HepG2 (cell line): Measurements from ENCODE around the gene RAD51C. TPM values are rescaled to one million over a fixed set of nuclear protein-coding genes. Genes with fewer than 3 reads are reported as not detected.

Experiments used
- ATAC-seq: fragments of 200-7000 bp; cut with Tn5 transposase; 3 replicates; pipeline ENCODE4 v1.9.1; 2020; ENCODE audit warnings: mild to moderate bottlenecking, moderate library complexity
- BruUV-seq: library from RNA; stranded (reverse); fragments of 400-500 nt; replicated peaks from 2 replicates; lab custom pipeline; 2021; lab: Mats Ljungman, UMichigan
- CTCF ChIA-PET: fragments of 300-600 bp; formaldehyde crosslinking; extraction: SDS; loops from one replicate; lab custom pipeline; 2021; ENCODE audit warnings: low total read pairs, inconsistent platforms, low intra/inter-chr PET ratio; lab: Yijun Ruan, JAX
- POLR2A ChIA-PET: fragments of 350-600 bp; sonication (Branson Sonifier 250); formaldehyde crosslinking; loops from one replicate; lab custom pipeline; 2020; ENCODE audit warnings: antibody characterized with exemption, inconsistent platforms; lab: Yijun Ruan, JAX
- DNase-seq: peaks from one replicate; pipeline ENCODE4 v3.0.0-alpha.2; 2015; ENCODE audit warnings: low spot score
- FAIRE-seq: peaks from 3 replicates; lab custom pipeline; 2011; peaks lifted over from hg19 to GRCh38; lab: Jason Lieb, UNC
- H2AFZ ChIP-seq: one replicate; pipeline ENCODE4 v1.6.1; 2011; ENCODE audit warnings: low read length, inconsistent platforms
- H3K27ac ChIP-seq: fragments of 300-600 bp; 3 replicates; pipeline ENCODE4 v1.8.0; 2011; ENCODE audit warnings: mixed run types, mild to moderate bottlenecking, mixed read lengths, low read length, inconsistent platforms; ENCODE audit not compliant: insufficient read depth; ENCODE audit errors: extremely low read length
- H3K27me3 ChIP-seq, 2 experiments: fragments of 200-600 bp in 1 of 2; 2 replicates in 1 of 2; 3 replicates in 1 of 2; pipeline versions ENCODE4 v1.6.0 to v1.8.0; 2011; ENCODE audit warnings: low read length in 2 of 2, mild to moderate bottlenecking in 2 of 2, moderate library complexity in 2 of 2, inconsistent platforms in 1 of 2; ENCODE audit not compliant: insufficient read depth in 2 of 2, control insufficient read depth in 1 of 2
- H3K36me3 ChIP-seq, 2 experiments: fragments of 200-600 bp in 1 of 2; replicated peaks in 1 of 2; 2 replicates in 1 of 2; 3 replicates in 1 of 2; pipeline versions ENCODE4 v1.5.1 to v1.8.0; 2011; ENCODE audit warnings: low read length in 2 of 2, inconsistent platforms in 1 of 2; ENCODE audit not compliant: insufficient read depth in 2 of 2, control insufficient read depth in 1 of 2
- H3K4me1 ChIP-seq: 2 replicates; pipeline ENCODE4 v1.5.1; 2012; ENCODE audit warnings: low read length, inconsistent platforms; ENCODE audit not compliant: insufficient read depth
- H3K4me2 ChIP-seq: 2 replicates; pipeline ENCODE4 v1.6.0; 2011; ENCODE audit warnings: low read depth, low read length, inconsistent platforms
- H3K4me3 ChIP-seq, 3 experiments: fragments of 200-600 bp in 1 of 3; sonication (generic), shearing (Covaris generic) in 1 of 3; replicated peaks in 1 of 3; 2 replicates each; pipeline ENCODE4 v1.5.1; 2011 to 2016; ENCODE audit warnings: low read length in 3 of 3, inconsistent platforms in 2 of 3, low read depth in 2 of 3, mild to moderate bottlenecking in 2 of 3, control low read depth in 1 of 3, mixed read lengths in 1 of 3; ENCODE audit not compliant: insufficient read depth in 1 of 3
- H3K79me2 ChIP-seq: one replicate; pipeline ENCODE4 v1.6.1; 2011; ENCODE audit warnings: low read length, inconsistent platforms; ENCODE audit not compliant: insufficient read depth
- H3K9ac ChIP-seq: 2 replicates; pipeline ENCODE4 v1.6.0; 2011; ENCODE audit warnings: mild to moderate bottlenecking, low read depth, low read length, inconsistent platforms; ENCODE audit not compliant: insufficient read depth
- H3K9me3 ChIP-seq: 2 replicates; pipeline ENCODE4 v1.5.1; 2012; ENCODE audit warnings: mild to moderate bottlenecking, low read length
- H4K20me1 ChIP-seq: 2 replicates; pipeline ENCODE4 v1.6.0; 2011; ENCODE audit warnings: inconsistent platforms, mild to moderate bottlenecking, low read length, moderate library complexity; ENCODE audit not compliant: insufficient read depth
- BORCS8-MEF2B ChIP-seq: sonication (generic); formaldehyde crosslinking; IDR thresholded peaks from 2 replicates; pipeline ENCODE4 v1.8.0; 2022; ENCODE audit warnings: mild to moderate bottlenecking, missing genetic modification reagents
- HNF1A ChIP-seq, 2 experiments: sonication (generic) in 1 of 2; formaldehyde crosslinking in 1 of 2; IDR thresholded peaks; 2 replicates each; pipeline versions ENCODE4 v1.4.0 to v1.6.1; 2016 to 2020; ENCODE audit warnings: borderline replicate concordance in 1 of 2, low read depth in 1 of 2, mild to moderate bottlenecking in 1 of 2, missing genetic modification reagents in 1 of 2
- HNRNPL ChIP-seq: fragments of 200-400 bp; formaldehyde crosslinking; IDR thresholded peaks from 2 replicates; pipeline ENCODE4 v1.6.1; 2017; ENCODE audit warnings: mild to moderate bottlenecking, low read depth, low read length
- MEIS2 ChIP-seq: sonication (generic); formaldehyde crosslinking; IDR thresholded peaks from 2 replicates; pipeline ENCODE4 v1.9.0; 2021; ENCODE audit warnings: mild to moderate bottlenecking, missing genetic modification reagents
- MIER2 ChIP-seq: IDR thresholded peaks from 2 replicates; pipeline ENCODE4 v1.6.1; 2016; ENCODE audit warnings: missing biosample characterization, missing genetic modification reagents
- MTA3 ChIP-seq: sonication (generic); formaldehyde crosslinking; IDR thresholded peaks from 2 replicates; pipeline ENCODE4 v1.4.0; 2020; ENCODE audit warnings: missing genetic modification reagents
- NR2F1 ChIP-seq, 2 experiments: fragments of 450-650 bp in 1 of 2; formaldehyde crosslinking in 1 of 2; IDR thresholded peaks; 2 replicates each; pipeline versions ENCODE4 v1.5.0 to v1.6.1; 2016 to 2020; ENCODE audit warnings: mild to moderate bottlenecking in 1 of 2, missing compliant biosample characterization in 1 of 2, missing genetic modification reagents in 1 of 2, moderate library complexity in 1 of 2
- PTBP1 ChIP-seq: fragments of 200-400 bp; formaldehyde crosslinking; IDR thresholded peaks from 2 replicates; pipeline ENCODE4 v1.6.1; 2018; ENCODE audit warnings: low read length, low read depth; ENCODE audit not compliant: poor library complexity, severe bottlenecking
- REST ChIP-seq, 2 experiments: IDR thresholded peaks; 2 replicates each; pipeline ENCODE4 v1.6.1; 2011 to 2012; ENCODE audit warnings: low read length in 2 of 2, borderline replicate concordance in 1 of 2, low read depth in 1 of 2, mild to moderate bottlenecking in 1 of 2, moderate library complexity in 1 of 2
- RFX1 ChIP-seq: fragments of 450-650 bp; IDR thresholded peaks from 2 replicates; pipeline ENCODE4 v1.6.1; 2017
- SRSF4 ChIP-seq: fragments of 200-400 bp; formaldehyde crosslinking; IDR thresholded peaks from one replicate; pipeline ENCODE4 v1.6.1; 2018; ENCODE audit warnings: mild to moderate bottlenecking, low read depth, low read length, moderate library complexity; ENCODE audit not compliant: poor library complexity, severe bottlenecking
- TGIF2 ChIP-seq: IDR thresholded peaks from 2 replicates; pipeline ENCODE4 v1.6.1; 2016; ENCODE audit warnings: control low read depth, missing compliant biosample characterization
- ZBTB20 ChIP-seq: sonication (generic); formaldehyde crosslinking; IDR thresholded peaks from 2 replicates; pipeline ENCODE4 v1.8.1; 2023; ENCODE audit warnings: missing genetic modification reagents, low read depth, mild to moderate bottlenecking, borderline replicate concordance
- ZNF75D ChIP-seq: sonication (generic); formaldehyde crosslinking; IDR thresholded peaks from 2 replicates; pipeline ENCODE4 v1.8.1; 2023; ENCODE audit warnings: missing genetic modification reagents, mild to moderate bottlenecking, borderline replicate concordance
- ZSCAN22 ChIP-seq: sonication (generic); formaldehyde crosslinking; IDR thresholded peaks from 2 replicates; pipeline ENCODE4 v1.4.0; 2020; ENCODE audit warnings: mild to moderate bottlenecking, missing genetic modification reagents
- ZSCAN30 ChIP-seq: sonication (generic); formaldehyde crosslinking; IDR thresholded peaks from 2 replicates; pipeline ENCODE4 v1.5.0; 2020; ENCODE audit warnings: mild to moderate bottlenecking, missing genetic modification reagents
- WGBS: methylation state at CpG from one replicate; pipeline ENCODE4 v1.1.6; 2017; ENCODE audit warnings: low lambda C conversion rate; 5-methylcytosine and 5-hydroxymethylcytosine counted together
- in situ Hi-C: cut with HindIII; loops from 2 replicates; pipeline ENCODE4 v1.10.0; 2017; ENCODE audit warnings: low pct_unique_long_range_greater_than_20kb; ENCODE audit not compliant: extremely low pct_ligation_motif_present
- intact Hi-C: fragments of 100-400 bp; cut with micrococcal nuclease; formaldehyde crosslinking; loops from one replicate; pipeline ENCODE4 v1.10.0; 2022; ENCODE audit not compliant: unreplicated experiment
- polyA plus RNA-seq, 8 experiments: library from polyadenylated mRNA; depleted of rRNA in 3 of 8; stranded (reverse) in 7 of 8; unstranded in 1 of 8; fragments of >200 nt; fragmentation: Illumina TruSeq in 4 of 8; extraction: Trizol in 4 of 8; gene quantifications; 2 replicates each; pipeline versions ENCODE4 v1.2.1 to v1.2.3, GENCODE V29; 2011 to 2016; ENCODE audit warnings: low read depth in 4 of 8, missing spikeins in 1 of 8, mixed read lengths in 1 of 8; ENCODE audit not compliant: insufficient read depth in 1 of 8
- total RNA-seq, 5 experiments: library from RNA; depleted of rRNA; stranded (reverse); fragments of >200 nt; fragmentation: Illumina TruSeq; extraction: Trizol; gene quantifications; 2 replicates each; pipeline ENCODE4 v1.2.3, GENCODE V29; 2016; ENCODE audit warnings: low read depth in 1 of 5

RAD51C gene
- total and polyA plus RNA-seq, 2 of the 13 experiments (the other 11 are each of a cell fraction or from before 2014, with no cell fraction given) = 38.5 to 106 TPM

- TF ChIP-seq NR2F1 (CRISPR knock-in tag; IDR thresholded peaks at IDR 0.05) (no peak), TGIF2 (CRISPR knock-in tag) (no peak), ZSCAN30 (CRISPR knock-in tag) (no peak), BORCS8-MEF2B (CRISPR knock-in tag) (no peak), RFX1 (no peak)
- TF ChIP-seq, all 625 proteins: peak for 26
Measured at GRCh38 chr17:58741121-58741625, 48.8 kb downstream of the RAD51C start (continued).

GRCh38 chr17:58747674-58748073 is 55.3 kb downstream of the RAD51C start:
- Histone ChIP-seq H2AFZ (no peak overlapping the region), H3K36me3 (no peaks in the 10 kb centered on the region), H4K20me1 (0 out of 2 replicates have a peak, but pooled peaks cover 2% of the 10 kb centered on the region), H3K4me2 (no peak overlapping the region), H3K27me3 (no peaks in the 10 kb centered on the region), H3K9me3 (no peaks in the 10 kb centered on the region), H3K79me2 (no peaks in the 10 kb centered on the region), H3K4me3 (no peak overlapping the region), H3K9ac (no peak overlapping the region), H3K4me1 (no peaks in the 10 kb centered on the region), H3K27ac (no peak overlapping the region)
- WGBS = 65% methylated on average over 1 of the region's 1 CpG
- POLR2A ChIA-PET = no interaction called here
- intact Hi-C loops = no loop called here
- ATAC-seq = no peak
- in situ Hi-C loops = no loop called here
- FAIRE-seq = no peak
- TF ChIP-seq MEIS2 = no peak
- TF ChIP-seq REST (IDR thresholded peaks at IDR 0.05; ENCODE audit: borderline replicate concordance in 1 of 2, low read depth in 1 of 2, low read length in 2 of 2) = no peak
- TF ChIP-seq ZBTB20 (CRISPR knock-in tag) = no peak
- no peak for TF ChIP-seq HNRNPL
- TF ChIP-seq ZNF75D (CRISPR knock-in tag) = no peak
- TF ChIP-seq ZSCAN22 (CRISPR knock-in tag) = no peak
- no peak for TF ChIP-seq PTBP1
- TF ChIP-seq MIER2 (CRISPR knock-in tag) = no peak
- no peak for TF ChIP-seq MTA3
- no peak for TF ChIP-seq HNF1A (IDR thresholded peaks at IDR 0.05; ENCODE audit: low read depth)
- TF ChIP-seq HNF1A (CRISPR knock-in tag; IDR thresholded peaks at IDR 0.05; ENCODE audit: borderline replicate concordance) = no peak
- no peak for TF ChIP-seq SRSF4
- BruUV-seq = no TSS peak
- CTCF ChIA-PET = no interaction called here
- no peak for DNase-seq
